Calu3 (cell line): ENCODE measurements around the gene ANKS1A. TPM values are rescaled to one million over a fixed set of nuclear protein-coding genes. Genes with fewer than 3 reads are reported as not detected.

Experiments
- BruUV-seq: library from RNA; stranded (reverse); fragments of 400-500 nt; replicated peaks from 2 replicates; lab custom pipeline; 2021; lab: Mats Ljungman, UMichigan
- CTCF ChIA-PET: fragments of 300-600 bp; sonication (Branson Sonifier 250); formaldehyde crosslinking; loops from one replicate; lab custom pipeline; 2022; ENCODE audit warnings: antibody characterized with exemption; lab: Charles Lee
- DNase-seq: peaks from one replicate; pipeline ENCODE4 v3.0.0; 2022
- H3K27ac Mint-ChIP-seq: one replicate; pipeline ENCODE4 v1.8.0; 2022; ENCODE audit warnings: mixed read lengths; ENCODE audit not compliant: unreplicated experiment
- H3K27me3 Mint-ChIP-seq: one replicate; pipeline ENCODE4 v1.8.0; 2022; ENCODE audit warnings: mixed read lengths; ENCODE audit not compliant: unreplicated experiment
- H3K36me3 Mint-ChIP-seq: one replicate; pipeline ENCODE4 v1.8.0; 2022; ENCODE audit warnings: mild to moderate bottlenecking, moderate library complexity, mixed read lengths; ENCODE audit not compliant: insufficient read depth, unreplicated experiment
- H3K4me1 Mint-ChIP-seq: one replicate; pipeline ENCODE4 v1.8.0; 2022; ENCODE audit warnings: mild to moderate bottlenecking, low read depth, mixed read lengths; ENCODE audit not compliant: unreplicated experiment
- H3K4me3 Mint-ChIP-seq: one replicate; pipeline ENCODE4 v1.8.0; 2022; ENCODE audit warnings: mild to moderate bottlenecking, low read depth, moderate library complexity, mixed read lengths; ENCODE audit not compliant: unreplicated experiment
- H3K9me3 Mint-ChIP-seq: one replicate; pipeline ENCODE4 v1.8.0; 2022; ENCODE audit warnings: low read depth, mixed read lengths; ENCODE audit not compliant: unreplicated experiment
- intact Hi-C: fragments of 100-400 bp; cut with micrococcal nuclease; formaldehyde crosslinking; loops from one replicate; pipeline ENCODE4 v1.10.0; 2022; ENCODE audit not compliant: unreplicated experiment
- total RNA-seq: library from RNA; stranded (reverse); gene quantifications from 2 replicates; pipeline ENCODE4 v1.2.3, GENCODE V29; 2022
- TF ChIP-seq, protein P1 (sequence below): fragments of 200-600 bp; IDR thresholded peaks from one replicate; pipeline ENCODE4 v1.8.0; 2022; ENCODE audit warnings: antibody characterized with exemption; ENCODE audit not compliant: unreplicated experiment

ANKS1A gene
- total RNA-seq, 1 experiment from 2014 or later = 60.3 TPM

DNA sequence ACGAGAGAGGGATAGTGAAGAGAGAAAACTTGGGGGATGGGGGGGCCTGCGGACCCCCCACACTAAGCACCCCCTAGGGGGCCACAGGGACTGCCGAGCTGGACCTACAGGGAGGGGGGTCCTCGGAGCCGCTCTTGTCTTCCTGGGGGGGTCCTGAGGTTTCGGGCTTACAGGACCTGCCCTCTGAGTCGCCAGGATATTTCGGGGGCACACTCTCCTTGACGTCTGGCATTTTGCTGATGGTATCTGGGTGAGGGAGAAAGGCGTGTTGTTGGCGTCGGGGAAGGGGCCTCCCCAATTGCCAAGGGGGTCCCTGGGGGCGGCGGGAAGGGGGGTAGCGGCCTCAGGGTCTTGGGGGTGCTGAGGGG lies 251.6 kb downstream of the ANKS1A start:
- intact Hi-C loops = loop anchor here (1.0 to 10.0 kb wide), 5 partner anchors 154 to 978 kb away; partner anchors contain the start of genes ANKS1A, PACSIN1 and TAF11
- H3K4me3 Mint-ChIP-seq = no peak overlapping the region
- H3K9me3 Mint-ChIP-seq = no peaks in the 10 kb centered on the region
- no TSS peak for BruUV-seq
- H3K4me1 Mint-ChIP-seq = peaks cover 40% of the 10 kb centered on the region
- CTCF ChIA-PET = interaction anchor here (0.8 to 1.4 kb wide), 9 partner anchors 12 to 681 kb away, joined by 3 to 32 read pairs (median 4); no protein-coding TSS in a partner anchor
- no peak overlapping the region for H3K27ac Mint-ChIP-seq
- TF ChIP-seq, protein P1, sequence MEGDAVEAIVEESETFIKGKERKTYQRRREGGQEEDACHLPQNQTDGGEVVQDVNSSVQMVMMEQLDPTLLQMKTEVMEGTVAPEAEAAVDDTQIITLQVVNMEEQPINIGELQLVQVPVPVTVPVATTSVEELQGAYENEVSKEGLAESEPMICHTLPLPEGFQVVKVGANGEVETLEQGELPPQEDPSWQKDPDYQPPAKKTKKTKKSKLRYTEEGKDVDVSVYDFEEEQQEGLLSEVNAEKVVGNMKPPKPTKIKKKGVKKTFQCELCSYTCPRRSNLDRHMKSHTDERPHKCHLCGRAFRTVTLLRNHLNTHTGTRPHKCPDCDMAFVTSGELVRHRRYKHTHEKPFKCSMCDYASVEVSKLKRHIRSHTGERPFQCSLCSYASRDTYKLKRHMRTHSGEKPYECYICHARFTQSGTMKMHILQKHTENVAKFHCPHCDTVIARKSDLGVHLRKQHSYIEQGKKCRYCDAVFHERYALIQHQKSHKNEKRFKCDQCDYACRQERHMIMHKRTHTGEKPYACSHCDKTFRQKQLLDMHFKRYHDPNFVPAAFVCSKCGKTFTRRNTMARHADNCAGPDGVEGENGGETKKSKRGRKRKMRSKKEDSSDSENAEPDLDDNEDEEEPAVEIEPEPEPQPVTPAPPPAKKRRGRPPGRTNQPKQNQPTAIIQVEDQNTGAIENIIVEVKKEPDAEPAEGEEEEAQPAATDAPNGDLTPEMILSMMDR = no peak
- no peak for DNase-seq
- no peaks in the 10 kb centered on the region for H3K27me3 Mint-ChIP-seq
- H3K36me3 Mint-ChIP-seq = no peaks in the 10 kb centered on the region

Other genes starting within 250 kb of the ANKS1A start
- gene ILRUN, start 192.5 kb upstream of the ANKS1A start, total RNA-seq = 137 and 145 TPM in 2 replicates
- gene SNRPC, start 131.8 kb upstream of the ANKS1A start, total RNA-seq = 221 and 231 TPM in 2 replicates
- gene BLTP3A, start 97.2 kb upstream of the ANKS1A start, total RNA-seq = 33.4 and 34.8 TPM in 2 replicates
- gene TAF11, start 1.2 kb upstream of the ANKS1A start, total RNA-seq = 42.9 and 44.3 TPM in 2 replicates